Liver (tissue), 3 donors: ENCODE results near the gene CCDC91.

Experiments used
- FOXA1 ChIP-seq: IDR thresholded peaks from 2 replicates; pipeline ENCODE4 v1.6.1; 2016; ENCODE audit warnings: antibody characterized with exemption
- GABPA ChIP-seq, 2 donors: IDR thresholded peaks in 1 of 2; conservative IDR thresholded peaks in 1 of 2; 2 replicates each; pipeline ENCODE4 v1.6.1; 2016; ENCODE audit warnings: antibody characterized with exemption in 2 of 2, mild to moderate bottlenecking in 1 of 2, moderate library complexity in 1 of 2
- RAD21 ChIP-seq, 2 donors: IDR thresholded peaks; 2 replicates each; pipeline ENCODE4 v1.6.1; 2016; ENCODE audit warnings: antibody characterized with exemption in 2 of 2, mild to moderate bottlenecking in 2 of 2
- TAF1 ChIP-seq: conservative IDR thresholded peaks from 2 replicates; pipeline ENCODE4 v1.6.1; 2016; ENCODE audit warnings: antibody characterized with exemption, mild to moderate bottlenecking
- TF ChIP-seq, protein P1 (sequence below): fragments of 150-350 bp; IDR thresholded peaks from 2 replicates; pipeline ENCODE4 v1.5.1; 2017; ENCODE audit warnings: improper control_type of control experiment, low read depth, low read length; ENCODE audit not compliant: missing input control
- donor health status: healthy.
- donor health status: healthy.

DNA sequence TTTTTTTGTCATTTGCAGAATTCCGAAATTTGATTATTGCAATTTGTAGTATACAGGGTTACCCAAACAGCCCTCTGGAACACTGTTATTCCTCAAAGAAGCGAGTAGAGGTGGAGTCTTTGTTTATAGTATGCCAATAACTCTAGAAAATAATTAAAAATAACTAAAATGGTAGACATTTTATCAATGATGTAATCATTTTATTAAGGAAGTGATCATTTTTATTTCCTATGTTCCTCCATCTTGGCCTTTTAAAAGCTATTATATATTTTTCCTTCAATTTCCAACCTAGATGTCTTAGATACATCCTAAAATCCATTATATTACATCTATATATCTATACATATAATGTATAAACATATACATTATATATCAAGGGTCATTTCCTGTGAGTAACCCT is 106.0 kb downstream of the CCDC91 start:
- TF ChIP-seq TAF1 (no peak), FOXA1 (no peak), RAD21 (IDR thresholded peaks at IDR 0.05) (no peak), GABPA (IDR thresholded peaks at IDR 0.05 in 1 of 2, conservative IDR thresholded peaks at IDR 0.05 in 1 of 2) (no peak)
- TF ChIP-seq, protein P1, sequence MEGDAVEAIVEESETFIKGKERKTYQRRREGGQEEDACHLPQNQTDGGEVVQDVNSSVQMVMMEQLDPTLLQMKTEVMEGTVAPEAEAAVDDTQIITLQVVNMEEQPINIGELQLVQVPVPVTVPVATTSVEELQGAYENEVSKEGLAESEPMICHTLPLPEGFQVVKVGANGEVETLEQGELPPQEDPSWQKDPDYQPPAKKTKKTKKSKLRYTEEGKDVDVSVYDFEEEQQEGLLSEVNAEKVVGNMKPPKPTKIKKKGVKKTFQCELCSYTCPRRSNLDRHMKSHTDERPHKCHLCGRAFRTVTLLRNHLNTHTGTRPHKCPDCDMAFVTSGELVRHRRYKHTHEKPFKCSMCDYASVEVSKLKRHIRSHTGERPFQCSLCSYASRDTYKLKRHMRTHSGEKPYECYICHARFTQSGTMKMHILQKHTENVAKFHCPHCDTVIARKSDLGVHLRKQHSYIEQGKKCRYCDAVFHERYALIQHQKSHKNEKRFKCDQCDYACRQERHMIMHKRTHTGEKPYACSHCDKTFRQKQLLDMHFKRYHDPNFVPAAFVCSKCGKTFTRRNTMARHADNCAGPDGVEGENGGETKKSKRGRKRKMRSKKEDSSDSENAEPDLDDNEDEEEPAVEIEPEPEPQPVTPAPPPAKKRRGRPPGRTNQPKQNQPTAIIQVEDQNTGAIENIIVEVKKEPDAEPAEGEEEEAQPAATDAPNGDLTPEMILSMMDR = no peak
